B cell (primary cell): ENCODE data around the gene C20orf144. TPM values are rescaled to one million over a fixed set of nuclear protein-coding genes. Genes with fewer than 3 reads are reported as not detected.

Experiments
- ATAC-seq: fragments of 200-7000 bp; cut with Tn5 transposase; one replicate; pipeline ENCODE4 v1.10.0; 2021; ENCODE audit warnings: low read depth, mild to moderate bottlenecking, moderate number of reproducible peaks, moderate library complexity
- CTCF ChIA-PET: fragments of 350-600 bp; sonication (Branson Sonifier 250); formaldehyde crosslinking; loops from one replicate; lab custom pipeline; 2021; ENCODE audit warnings: antibody characterized with exemption, inconsistent platforms; lab: Charles Lee
- POLR2A ChIA-PET: fragments of 350-600 bp; sonication (Branson Sonifier 250); formaldehyde crosslinking; loops from one replicate; lab custom pipeline; 2021; ENCODE audit warnings: antibody characterized with exemption; lab: Charles Lee
- DNase-seq: peaks from one replicate; pipeline ENCODE4 v3.0.0; 2013
- H2AFZ ChIP-seq: 2 replicates; pipeline ENCODE4 v1.6.1; 2012; ENCODE audit warnings: mild to moderate bottlenecking, low read depth, low read length; ENCODE audit not compliant: insufficient read depth, poor library complexity, severe bottlenecking
- H3K27ac ChIP-seq, 2 donors: 1 replicate in 1 of 2; 2 replicates in 1 of 2; pipeline ENCODE4 v1.5.1; 2012 to 2013; ENCODE audit warnings: low read length in 2 of 2, mild to moderate bottlenecking in 2 of 2, moderate library complexity in 1 of 2
- H3K27me3 ChIP-seq, 4 experiments: fragments of 200-600 bp in 1 of 4; sonication (generic) in 1 of 4; replicated peaks in 1 of 4; 1 replicate in 2 of 4; 2 replicates in 2 of 4; pipeline versions ENCODE4 v1.6.1 to v1.7.0; 2013 to 2016; ENCODE audit warnings: low read length in 3 of 4, mild to moderate bottlenecking in 2 of 4, mixed read lengths in 1 of 4, moderate library complexity in 1 of 4; ENCODE audit not compliant: insufficient read depth in 4 of 4, control insufficient read depth in 3 of 4; ENCODE audit errors: control extremely low read depth in 1 of 4
- H3K36me3 ChIP-seq, 2 experiments: replicated peaks in 1 of 2; 1 replicate in 1 of 2; 2 replicates in 1 of 2; pipeline versions ENCODE4 v1.6.1 to v1.7.1; 2013; ENCODE audit warnings: low read length in 1 of 2; ENCODE audit not compliant: insufficient read depth in 2 of 2, control insufficient read depth in 1 of 2; ENCODE audit errors: control extremely low read depth in 1 of 2, extremely low read depth in 1 of 2
- H3K4me1 ChIP-seq, 2 donors: fragments of 200-600 bp in 1 of 2; sonication (generic) in 1 of 2; 1 replicate in 1 of 2; 2 replicates in 1 of 2; pipeline versions ENCODE4 v1.5.1 to v1.6.1; 2013 to 2017; ENCODE audit warnings: low read length in 2 of 2; ENCODE audit not compliant: control insufficient read depth in 2 of 2, insufficient read depth in 2 of 2
- H3K4me2 ChIP-seq: replicated peaks from 2 replicates; pipeline ENCODE3; 2012; ENCODE audit warnings: mild to moderate bottlenecking, low read depth, low read length; ENCODE audit not compliant: poor library complexity, severe bottlenecking
- H3K4me3 ChIP-seq, 5 experiments: fragments of 200-600 bp in 1 of 5; sonication (generic) in 1 of 5; 1 replicate in 3 of 5; 2 replicates in 2 of 5; pipeline versions ENCODE4 v1.5.1 to v1.7.0; 2011 to 2016; ENCODE audit warnings: low read length in 4 of 5, mild to moderate bottlenecking in 4 of 5, low read depth in 2 of 5, control low read depth in 1 of 5, moderate library complexity in 1 of 5; ENCODE audit not compliant: insufficient read depth in 1 of 5; ENCODE audit errors: control extremely low read depth in 1 of 5, extremely low read depth in 1 of 5
- H3K79me2 ChIP-seq: fragments of 200-600 bp; sonication (generic); one replicate; pipeline ENCODE4 v1.6.0; 2016; ENCODE audit warnings: low read length; ENCODE audit not compliant: control insufficient read depth, insufficient read depth
- H3K9ac ChIP-seq: fragments of 200-600 bp; sonication (generic); 2 replicates; pipeline ENCODE4 v1.6.1; 2017; ENCODE audit warnings: mild to moderate bottlenecking, low read length, moderate library complexity
- H3K9me3 ChIP-seq, 3 donors: one replicate each; pipeline versions ENCODE4 v1.6.1 to v1.7.1; 2013; ENCODE audit warnings: low read length in 2 of 3; ENCODE audit not compliant: control insufficient read depth in 2 of 3, insufficient read depth in 1 of 3; ENCODE audit errors: control extremely low read depth in 1 of 3
- H4K20me1 ChIP-seq: 2 replicates; pipeline ENCODE4 v1.6.0; 2012; ENCODE audit warnings: mild to moderate bottlenecking, low read length; ENCODE audit not compliant: insufficient read depth, control insufficient read depth, poor library complexity, severe bottlenecking
- H3K27ac Mint-ChIP-seq: one replicate; pipeline ENCODE4 v1.8.0; 2021; ENCODE audit warnings: mixed read lengths
- H3K27me3 Mint-ChIP-seq: one replicate; pipeline ENCODE4 v1.8.0; 2021; ENCODE audit warnings: mixed read lengths
- H3K4me1 Mint-ChIP-seq: one replicate; pipeline ENCODE4 v1.8.0; 2021; ENCODE audit warnings: mixed read lengths
- H3K4me3 Mint-ChIP-seq: one replicate; pipeline ENCODE4 v1.8.0; 2021; ENCODE audit warnings: mixed read lengths
- H3K9me3 Mint-ChIP-seq: one replicate; pipeline ENCODE4 v1.8.0; 2022; ENCODE audit warnings: mixed read lengths; ENCODE audit not compliant: insufficient read depth
- CTCF ChIP-seq: fragments of 200-600 bp; IDR thresholded peaks from one replicate; pipeline ENCODE4 v1.8.0; 2022; ENCODE audit warnings: antibody characterized with exemption, mild to moderate bottlenecking
- EZH2 ChIP-seq: IDR thresholded peaks from 2 replicates; pipeline ENCODE4 v1.6.1; 2012; ENCODE audit warnings: borderline replicate concordance, low read depth, mild to moderate bottlenecking, moderate library complexity, low read length; ENCODE audit not compliant: insufficient read depth, poor library complexity, severe bottlenecking
- WGBS: methylation state at CpG from one replicate; pipeline ENCODE4 v1.1.5; 2013; ENCODE audit warnings: missing lambda C conversion rate; ENCODE audit not compliant: insufficient coverage; 5-methylcytosine and 5-hydroxymethylcytosine counted together
- intact Hi-C: fragments of 100-400 bp; cut with micrococcal nuclease; formaldehyde crosslinking; loops from one replicate; pipeline ENCODE4 v1.10.0; 2022
- polyA minus RNA-seq: library from RNA; depleted of rRNA, polyadenylated mRNA; stranded (reverse); fragments of >200 nt; gene quantifications from 2 replicates; pipeline ENCODE4 v1.2.3, GENCODE V29; 2012
- polyA plus RNA-seq: library from polyadenylated mRNA; depleted of rRNA; stranded (reverse); fragments of >200 nt; gene quantifications from 2 replicates; pipeline ENCODE4 v1.2.3, GENCODE V29; 2012
- total RNA-seq, 2 donors: library from RNA; stranded (reverse); fragments of 120-200 nt in 1 of 2; gene quantifications; 1 replicate in 1 of 2; 2 replicates in 1 of 2; pipeline versions ENCODE4 v1.2.3 to v1.2.4, GENCODE V29; 2013 to 2022

Gene C20orf144
- 0.27 and 0.44 TPM in 2 replicates for total RNA-seq
- 0.16 TPM for total RNA-seq (2013)
- 0.14 and 0.27 TPM in 2 replicates for polyA plus RNA-seq
- 0.36 TPM in 1 of 2 replicates, not detected in the other for polyA minus RNA-seq

- Histone ChIP-seq H3K9ac (peak within 1 kb of the TSS; percentile 74), H3K27ac (peak within 1 kb of the TSS; percentile 31 to 77), H3K9me3 (no peaks in the 10 kb centered on the region), H2AFZ (peak within 1 kb of the TSS; percentile 95), H3K4me3 (peak within 1 kb of the TSS; percentile 36 to 77 (median 67)), H3K79me2 (peaks cover 6% of the 10 kb centered on the region), H4K20me1 (no peaks in the 10 kb centered on the region), H3K4me1 (peaks cover 15 to 27% of the 10 kb centered on the region in 2 donors), H3K4me2 (peak within 1 kb of the TSS; percentile 90), H3K27me3 (no peaks in the 10 kb centered on the region), H3K36me3 (no peaks in the 10 kb centered on the region)
- Mint-ChIP-seq H3K27ac (peak within 1 kb of the TSS; percentile 85), H3K4me3 (peak within 1 kb of the TSS; percentile 87), H3K4me1 (peaks cover 25% of the 10 kb centered on the region), H3K27me3 (no peaks in the 10 kb centered on the region), H3K9me3 (no peaks in the 10 kb centered on the region)
- CTCF ChIA-PET = interaction anchor here (1.9 to 2.8 kb wide), 2 partner anchors 9 to 25 kb away, joined by 5 to 20 read pairs; no protein-coding TSS in a partner anchor
- no peak for DNase-seq
- ATAC-seq = no peak
- intact Hi-C loops = loop anchor here (5.0 kb wide), 1 partner anchor 450 kb away; the partner anchor contains the start of gene EIF2S2
- TF ChIP-seq CTCF (no peak), EZH2 (no peak)
- POLR2A ChIA-PET = no interaction called here
- 93% methylated on average over 10 of the region's 10 CpGs for WGBS
These were observed at the start of gene C20orf144 for GRCh38 chr20:33662172-33662571. Gene C20orf144 (plus strand): TSS chr20:33662327. CDS start chr20:33662346, 19 bp downstream.

- Mint-ChIP-seq H3K9me3 (no peaks in the 10 kb centered on the region), H3K4me1 (peaks cover 18% of the 10 kb centered on the region), H3K4me3 (no peak overlapping the region), H3K27ac (no peak overlapping the region), H3K27me3 (no peaks in the 10 kb centered on the region)
- DNase-seq (no peak), ATAC-seq (no peak)
- H3K79me2 ChIP-seq = peaks cover 3% of the 10 kb centered on the region
- H4K20me1 ChIP-seq = no peaks in the 10 kb centered on the region
- TF ChIP-seq CTCF (no peak), EZH2 (no peak)
- H3K36me3 ChIP-seq = peaks cover 1 to 30% of the 10 kb centered on the region in 2 experiments
- H3K4me3 ChIP-seq = no peak overlapping the region
- no peaks in the 10 kb centered on the region for H3K27me3 ChIP-seq
- CTCF ChIA-PET = no interaction called here
- H3K4me2 ChIP-seq = no peak overlapping the region
- intact Hi-C loops = no loop called here
- H3K4me1 ChIP-seq = peaks cover 7 to 8% of the 10 kb centered on the region in 2 donors
- H3K27ac ChIP-seq = no peak overlapping the region
- H3K9me3 ChIP-seq = peaks cover 0 to 4% (median 0%) of the 10 kb centered on the region in 3 donors
- 100% methylated on average over 2 of the region's 4 CpGs for WGBS
- POLR2A ChIA-PET = no interaction called here
- H3K9ac ChIP-seq = no peak overlapping the region
- H2AFZ ChIP-seq = no peak overlapping the region
These were observed 40.3 kb upstream of the C20orf144 start for GRCh38 chr20:33621717-33622400.
